ENCODE results near the gene UVSSA.
"Not testable (repeated sequence)": the region's sequence is repeated elsewhere in the genome, so short reads cannot be mapped to it uniquely, and the experiment has no call there.

Gene UVSSA

DNA sequence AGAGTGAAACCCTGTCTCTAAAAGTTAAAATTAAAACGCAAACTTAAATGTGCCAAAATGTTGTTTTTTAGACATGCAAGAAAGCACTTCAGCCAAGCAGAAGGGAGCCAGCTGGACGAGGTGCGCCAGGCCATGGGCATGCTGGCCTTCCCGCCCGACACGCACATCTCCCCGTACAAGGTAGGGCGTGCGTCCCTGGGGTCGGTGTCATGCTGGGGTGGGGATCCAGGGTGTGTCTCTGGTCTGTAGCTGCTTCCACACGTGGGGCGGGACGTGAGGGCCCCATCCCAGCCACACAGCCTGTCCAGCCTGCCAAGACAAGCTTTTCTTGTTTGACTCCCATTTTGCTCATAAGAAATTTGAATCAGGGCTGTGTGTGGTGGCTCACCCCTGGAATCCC lies 14.3 kb upstream of the UVSSA start:
- no peak for DNase-seq

DNA sequence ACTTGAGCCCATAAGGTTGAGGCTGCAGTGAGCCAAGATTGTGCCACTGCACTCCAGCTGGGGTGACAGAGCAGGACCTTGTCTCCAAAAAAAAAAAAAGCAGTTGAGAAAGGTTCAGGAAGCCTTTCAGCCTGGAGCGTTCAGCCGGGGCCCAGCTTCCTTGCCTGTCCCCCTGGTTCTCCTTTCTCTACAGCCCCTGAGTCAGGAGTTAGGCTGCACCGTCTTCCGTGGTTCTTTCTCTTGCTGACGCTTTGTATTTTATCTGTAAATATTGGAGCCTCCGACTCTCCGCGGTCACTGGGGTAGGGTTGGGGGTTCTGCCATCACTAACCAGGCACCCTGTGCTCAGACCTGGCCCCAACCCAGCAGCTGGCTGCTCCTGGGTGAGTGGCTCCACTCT lies 13.8 kb upstream of the UVSSA start:
- DNase-seq: no peak

DNA sequence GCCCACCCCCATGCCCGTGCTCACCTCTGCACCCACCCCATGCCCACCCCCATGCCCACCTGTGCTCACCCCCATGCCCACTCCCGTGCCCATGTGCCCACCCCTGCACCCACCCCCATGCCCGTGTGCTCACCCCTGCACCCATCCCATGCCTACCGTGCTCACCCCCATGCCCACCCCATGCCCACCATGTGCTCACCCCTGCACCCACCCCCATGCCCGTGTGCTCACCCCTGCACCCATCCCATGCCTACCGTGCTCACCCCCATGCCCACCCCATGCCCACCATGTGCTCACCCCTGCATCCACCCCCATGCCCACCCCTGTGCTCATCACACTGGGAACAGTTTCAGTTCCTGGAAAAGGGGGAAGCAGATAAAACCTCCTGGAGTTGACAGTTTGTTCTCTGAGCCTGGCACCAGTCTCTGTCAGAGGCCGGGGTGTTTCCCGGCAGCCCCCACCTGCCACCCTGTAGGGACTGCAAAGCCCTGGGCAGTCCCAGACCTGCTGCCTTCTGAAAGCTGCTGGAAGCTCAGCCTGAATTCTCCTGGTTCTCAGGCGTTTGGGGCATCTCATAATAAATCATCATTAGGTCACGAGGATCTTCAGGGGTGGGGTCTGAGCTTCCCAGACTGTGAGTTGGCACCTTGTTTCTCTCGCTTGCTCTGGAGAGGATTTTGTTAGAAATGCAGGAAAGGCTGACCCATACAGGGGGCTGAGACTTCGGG lies 13.0 kb upstream of the UVSSA start:
- not testable (repeated sequence) for DNase-seq

DNA sequence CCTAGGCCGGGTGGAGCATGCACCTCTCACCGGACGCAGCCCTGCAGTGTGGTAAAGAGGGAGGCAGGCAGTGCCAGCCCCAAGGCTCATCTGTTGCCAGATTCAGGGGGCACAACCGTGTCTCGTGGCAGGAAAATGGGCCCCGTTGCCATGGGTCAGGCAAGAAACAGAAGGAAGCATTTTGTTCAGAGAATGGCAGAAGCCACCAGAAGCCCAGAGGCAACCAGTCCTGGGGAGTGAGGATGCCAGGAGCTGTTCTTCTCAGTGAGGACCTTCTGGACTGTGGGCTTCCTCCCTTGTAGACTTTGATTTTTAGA lies 12.5 kb upstream of the UVSSA start:
- no peak for DNase-seq

DNA sequence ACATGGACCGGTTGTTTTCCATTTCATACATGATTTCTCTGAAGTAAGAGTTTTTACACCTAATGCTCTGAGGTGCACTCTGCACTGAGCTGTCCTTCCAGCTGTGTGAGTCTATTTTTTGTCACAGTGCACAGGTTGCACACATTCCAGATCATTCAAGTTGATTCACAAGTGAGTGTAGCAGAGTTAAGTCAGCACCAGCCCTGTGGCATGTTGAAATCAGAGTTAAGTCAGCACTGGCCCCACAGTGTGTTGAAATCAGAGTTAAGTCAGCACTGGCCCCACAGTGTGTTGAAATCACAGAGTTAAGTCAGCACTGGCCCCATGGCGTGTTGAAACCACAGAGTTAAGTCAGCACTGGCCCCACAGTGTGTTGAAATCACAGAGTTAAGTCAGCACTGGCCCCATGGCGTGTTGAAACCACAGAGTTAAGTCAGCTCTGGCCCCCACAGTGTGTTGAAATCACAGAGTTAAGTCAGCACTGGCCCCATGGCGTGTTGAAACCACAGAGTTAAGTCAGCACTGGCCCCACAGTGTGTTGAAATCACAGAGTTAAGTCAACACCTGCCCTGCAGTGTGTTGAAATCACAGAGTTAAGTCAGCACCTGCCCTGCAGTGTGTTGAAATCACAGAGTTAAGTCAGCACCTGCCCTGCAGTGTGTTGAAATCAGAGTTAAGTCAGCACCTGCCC lies 11.7 kb upstream of the UVSSA start:
- DNase-seq: not testable (repeated sequence)

DNA sequence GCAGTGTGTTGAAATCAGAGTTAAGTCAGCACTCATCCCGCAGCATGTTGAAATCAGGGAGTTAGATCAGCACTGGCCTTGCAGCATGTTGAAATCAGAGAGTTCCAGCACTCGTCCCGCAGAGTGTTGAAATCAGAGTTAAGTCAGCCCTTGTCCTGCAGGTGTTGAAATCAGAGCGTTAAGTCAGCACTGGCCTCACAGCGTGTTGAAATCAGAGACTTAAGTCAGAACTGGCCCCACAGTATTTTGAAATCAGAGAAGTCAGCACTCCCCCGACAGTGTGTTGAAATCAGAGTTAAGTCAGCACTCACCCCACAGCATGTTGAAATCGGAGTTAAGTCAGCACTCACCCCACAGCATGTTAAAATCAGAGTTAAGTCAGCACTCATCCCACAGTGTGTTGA lies 10.9 kb upstream of the UVSSA start:
- no peak for DNase-seq

DNA sequence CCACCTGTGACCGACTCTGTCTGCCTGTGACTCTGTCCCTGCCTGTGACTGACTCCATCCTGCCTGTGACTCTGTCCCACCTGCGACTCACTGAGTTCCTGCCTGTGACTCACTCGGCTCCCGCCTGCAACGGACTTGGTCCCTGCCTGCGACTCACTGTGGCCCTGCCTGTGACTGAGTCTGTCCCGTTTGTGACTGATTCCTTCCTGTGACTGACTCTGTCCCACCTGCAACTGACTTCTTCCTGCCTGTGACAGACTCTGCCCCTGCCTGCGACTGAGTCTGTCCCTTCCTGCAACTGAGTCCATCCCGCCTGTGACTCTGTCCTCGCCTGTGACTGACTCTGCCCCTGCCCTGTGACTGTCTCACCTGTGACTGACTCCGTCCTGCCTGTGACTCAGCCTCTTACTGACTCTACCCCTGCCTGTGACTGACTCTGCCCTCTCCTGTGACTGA lies 9.6 kb upstream of the UVSSA start:
- no peak for DNase-seq

DNA sequence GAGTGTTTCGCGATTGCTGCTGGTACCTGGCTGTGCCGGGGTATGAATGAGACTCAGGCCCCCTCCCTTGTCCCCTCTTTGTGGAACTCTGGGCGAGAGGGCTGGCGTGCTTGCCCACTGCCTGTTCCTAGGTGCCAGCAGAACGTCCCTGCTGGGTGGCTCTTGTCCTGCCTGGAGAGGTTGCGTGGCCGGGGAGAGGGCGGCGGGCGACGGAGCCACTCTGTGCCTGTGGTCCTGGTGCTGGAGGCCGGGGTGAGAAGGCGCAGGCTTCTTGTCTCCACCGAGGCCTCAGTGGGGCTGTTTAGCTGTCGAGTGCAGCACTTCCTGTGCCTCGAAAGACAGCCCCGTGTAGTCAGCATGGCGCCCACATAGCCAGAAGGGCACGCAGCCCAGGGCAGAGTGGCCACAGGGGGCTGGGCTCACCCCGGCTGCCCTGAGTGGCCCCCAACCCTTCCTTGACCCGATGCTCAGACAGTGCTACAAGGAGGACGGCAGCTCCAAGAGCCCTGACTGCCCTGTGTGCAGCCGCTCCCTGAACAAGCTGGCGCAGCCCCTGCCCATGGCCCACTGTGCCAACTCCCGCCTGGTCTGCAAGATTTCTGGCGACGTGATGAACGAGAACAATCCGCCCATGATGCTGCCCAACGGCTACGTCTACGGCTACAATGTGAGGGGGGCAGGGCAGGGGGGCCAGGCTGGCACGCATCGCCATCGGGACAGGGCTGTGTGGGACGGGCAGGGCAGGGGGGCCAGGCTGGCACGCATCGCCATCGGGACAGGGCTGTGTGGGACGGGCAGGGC lies 8.9 kb upstream of the UVSSA start:
- no peak for DNase-seq

DNA sequence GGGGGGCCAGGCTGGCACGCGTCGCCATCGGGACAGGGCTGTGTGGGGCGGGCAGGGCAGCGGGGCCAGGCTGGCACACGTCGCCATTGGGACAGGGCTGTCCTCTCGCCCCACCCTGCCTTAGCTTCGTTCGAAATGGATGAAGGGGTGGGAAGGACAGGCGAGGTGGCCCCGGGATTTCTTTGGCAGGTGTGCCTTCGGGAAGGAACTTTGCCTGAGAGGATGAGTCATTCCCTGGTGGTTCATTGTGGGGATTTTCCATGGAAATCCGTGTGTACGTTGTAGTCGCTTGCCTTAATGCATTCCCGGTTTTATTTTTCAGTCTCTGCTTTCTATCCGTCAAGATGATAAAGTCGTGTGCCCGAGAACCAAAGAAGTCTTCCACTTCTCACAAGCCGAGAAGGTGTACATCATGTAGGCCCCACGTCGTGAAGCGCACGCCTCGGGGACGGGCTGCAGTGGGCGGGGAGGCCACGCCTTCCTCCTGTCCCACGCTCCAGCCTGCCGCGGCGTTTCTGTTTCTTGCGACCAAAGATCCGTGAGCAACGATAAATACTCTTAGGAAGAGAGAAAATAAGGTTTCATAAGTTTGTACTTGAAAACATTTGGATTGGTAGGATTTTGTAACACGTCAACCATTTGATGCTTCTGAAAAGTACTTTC lies 8.1 kb upstream of the UVSSA start:
- no peak for DNase-seq

DNA sequence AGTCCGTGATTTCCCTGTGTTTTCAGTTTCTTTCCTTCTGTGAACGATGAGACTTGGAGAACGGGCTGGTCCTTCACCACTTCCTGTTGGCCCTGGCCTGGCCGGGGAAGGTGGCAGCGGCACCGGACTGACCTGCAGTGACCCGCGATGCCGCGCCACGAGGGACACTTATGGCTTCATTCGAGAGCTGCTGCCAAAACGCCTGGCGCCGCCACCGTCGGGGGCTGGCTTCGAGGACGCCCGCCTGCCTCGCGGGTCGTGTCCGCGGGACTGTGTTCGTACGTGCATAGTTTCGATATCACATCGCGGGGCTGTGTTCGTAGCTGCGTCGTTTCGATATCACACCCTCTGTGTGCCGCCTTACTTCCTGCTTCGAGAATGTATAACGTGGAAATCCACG lies 7.5 kb upstream of the UVSSA start:
- DNase-seq: no peak

DNA sequence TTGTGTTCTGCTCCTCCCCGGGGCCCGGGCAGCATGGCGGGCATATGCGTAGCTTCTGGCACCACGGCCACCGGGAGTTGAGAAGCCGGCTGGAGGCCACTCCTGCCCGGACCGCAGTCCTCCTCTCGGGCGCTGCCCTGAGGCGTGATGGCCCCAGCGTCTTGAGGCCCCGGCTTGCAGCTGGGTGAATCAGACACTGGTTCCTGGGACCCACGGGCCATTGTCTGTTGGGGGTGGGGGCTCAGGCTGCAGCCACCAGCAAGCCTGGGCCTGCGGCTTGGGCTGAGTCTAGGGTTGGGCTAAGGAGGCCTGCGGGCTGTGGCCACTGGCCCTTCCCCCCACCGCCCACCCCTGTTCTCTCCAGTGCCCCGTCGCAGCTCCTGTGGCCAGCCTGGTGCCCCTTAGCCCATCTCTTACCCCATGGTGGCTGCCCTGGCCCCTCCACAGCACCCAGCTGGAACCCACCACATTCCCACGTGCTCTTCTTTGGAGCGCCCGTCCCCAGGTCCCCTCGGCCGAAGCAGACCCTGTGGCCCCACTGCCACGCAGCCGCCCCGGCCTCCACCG lies 6.7 kb upstream of the UVSSA start:
- no peak for DNase-seq

DNA sequence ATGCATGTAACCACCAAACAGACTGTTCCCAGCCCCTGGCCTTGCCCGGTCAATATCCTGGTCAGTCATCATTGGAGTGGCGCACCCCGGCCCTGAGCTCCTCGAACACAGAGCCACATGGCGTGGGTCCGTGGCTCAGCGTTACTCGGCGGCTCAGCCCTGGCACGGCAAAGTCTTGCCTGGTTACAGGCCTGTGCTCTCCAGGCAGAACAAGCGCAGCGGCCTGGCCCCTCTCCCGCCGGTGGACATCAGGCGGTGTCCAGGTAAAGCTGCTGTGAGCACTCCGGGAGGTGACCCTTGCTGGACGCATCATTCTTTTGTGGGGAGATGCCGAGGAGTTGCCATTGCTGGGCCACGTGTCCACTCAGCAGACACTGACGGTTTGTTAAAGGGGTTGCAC lies 6.1 kb upstream of the UVSSA start:
- no peak for DNase-seq

DNA sequence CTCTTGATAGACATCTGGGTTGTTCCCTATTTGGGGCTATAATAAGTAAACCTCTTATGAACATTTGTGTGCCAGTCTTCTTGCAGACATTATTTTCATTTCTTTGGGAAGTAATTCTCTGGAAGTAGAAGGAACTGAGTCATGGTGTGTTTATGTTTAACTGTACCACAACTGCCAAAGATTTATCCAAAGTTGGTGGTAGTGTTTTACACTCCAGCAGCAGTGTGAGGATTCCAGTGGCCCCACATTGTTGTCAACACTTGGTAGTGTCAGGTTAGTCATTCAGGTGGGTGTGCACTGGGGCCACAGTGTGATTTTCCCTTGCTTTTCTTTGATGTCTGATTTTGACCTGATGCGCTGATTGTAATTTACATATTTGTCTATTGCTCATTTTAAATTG lies 5.0 kb upstream of the UVSSA start:
- no peak for DNase-seq

DNA sequence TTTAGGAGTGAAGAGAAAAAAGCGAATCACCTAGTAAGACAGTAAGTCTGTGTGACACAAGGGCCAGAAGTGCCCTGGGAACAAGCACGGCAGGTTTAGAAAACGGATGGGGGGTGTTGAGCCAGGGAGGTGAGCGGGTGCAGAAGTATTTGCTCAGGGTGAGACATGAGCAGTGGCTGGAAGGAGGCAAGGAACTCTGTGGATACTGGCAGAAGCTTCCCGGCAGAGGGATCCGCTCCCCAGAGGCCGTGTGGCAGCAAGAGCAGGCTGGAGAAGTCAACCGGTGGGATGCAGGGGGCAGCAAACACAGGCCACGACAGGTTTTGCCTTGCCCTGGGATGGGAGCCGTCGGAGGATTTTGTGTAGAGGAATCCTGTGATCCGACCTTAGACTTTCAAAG lies 2.3 kb upstream of the UVSSA start:
- no peak for DNase-seq

DNA sequence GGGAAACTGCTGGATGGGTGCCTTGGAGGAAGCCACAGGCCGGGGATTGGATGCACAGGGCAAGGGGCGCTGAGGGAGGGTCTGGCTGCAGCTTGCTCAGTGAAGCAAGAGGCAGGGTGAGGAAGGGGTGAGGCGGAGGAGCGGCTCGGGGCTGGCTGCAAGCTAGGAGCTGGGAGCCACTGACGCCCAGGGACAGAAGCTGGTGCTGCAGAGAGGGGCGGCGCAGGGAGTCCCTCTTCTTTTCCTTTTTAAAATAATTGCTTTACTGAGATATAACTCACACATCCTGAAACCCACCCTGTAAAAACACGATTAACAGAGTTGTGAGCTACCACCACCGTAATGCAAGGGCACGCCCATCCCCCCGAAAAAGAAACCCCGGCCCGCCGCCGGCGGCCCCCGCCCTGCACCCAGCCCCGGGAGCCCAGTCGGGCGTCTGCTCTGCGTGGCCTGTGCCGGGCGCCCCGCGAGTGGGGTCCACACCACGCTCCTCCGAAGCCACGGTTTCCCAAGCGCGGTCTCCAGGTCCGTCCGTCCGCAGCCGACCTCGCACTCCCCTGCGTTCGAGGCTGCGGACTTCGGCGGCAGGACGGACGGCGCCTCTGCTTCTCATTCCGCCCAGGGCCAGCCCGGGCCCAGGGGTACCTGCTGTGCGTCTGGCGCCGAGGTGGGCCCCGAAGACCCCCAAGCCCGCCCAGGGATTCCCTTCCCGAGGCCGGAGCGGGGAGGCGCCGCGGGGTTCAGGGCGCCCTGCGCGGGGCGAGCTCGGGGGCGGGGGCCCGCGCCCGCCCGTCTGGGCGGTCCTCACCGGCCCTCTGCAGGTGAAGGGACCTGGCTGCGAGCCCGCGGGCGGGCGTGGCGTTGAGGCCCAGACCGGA lies 866 bp upstream of the UVSSA start:
- no peak for DNase-seq

DNA sequence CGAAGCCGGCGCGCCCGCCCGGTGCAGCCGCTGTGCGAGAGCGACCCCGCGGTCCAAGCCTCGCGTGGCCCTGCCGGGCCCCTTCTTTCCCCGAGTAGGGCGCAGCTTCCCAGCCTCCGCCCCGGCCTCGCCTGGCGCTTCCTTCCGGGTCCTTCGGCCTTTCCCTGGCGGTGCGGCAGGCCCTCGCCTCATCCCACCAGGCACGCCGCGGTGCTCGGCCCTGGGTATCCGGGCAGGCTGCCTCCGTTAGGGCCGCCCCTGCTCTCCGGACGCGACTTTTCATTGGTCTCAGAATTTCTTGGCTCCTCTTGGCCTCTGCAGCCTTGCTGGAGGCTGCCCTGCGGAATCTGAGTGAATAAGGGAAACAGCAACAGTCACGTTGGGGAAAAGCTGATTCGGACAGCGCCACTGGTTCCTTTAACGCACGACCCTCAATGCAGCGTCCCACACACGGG lies 429 bp downstream of the UVSSA start:
- DNase-seq: peak; percentile 19

DNA sequence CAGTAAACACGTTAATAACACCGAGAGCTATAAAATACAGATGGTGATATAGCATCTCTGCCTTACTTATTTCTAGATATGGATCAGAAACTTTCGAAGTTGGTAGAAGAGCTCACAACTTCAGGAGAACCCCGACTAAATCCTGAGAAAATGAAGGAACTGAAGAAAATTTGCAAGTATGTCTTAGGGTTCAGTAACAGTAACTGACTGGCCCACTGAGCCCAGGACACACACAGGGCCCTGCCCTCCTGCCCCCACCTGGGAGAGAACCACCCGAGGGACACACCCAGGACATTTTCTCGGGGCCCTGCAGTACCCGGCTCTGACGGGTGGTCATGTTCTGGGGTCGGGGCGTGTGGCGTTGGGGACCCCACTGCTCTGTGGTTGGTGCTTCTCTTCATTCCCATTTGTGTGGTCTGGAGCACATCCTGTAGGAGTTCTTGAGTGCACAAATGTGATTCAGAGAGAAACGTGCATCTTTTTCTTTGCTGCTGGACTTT lies 1.1 kb downstream of the UVSSA start:
- no peak for DNase-seq

DNA sequence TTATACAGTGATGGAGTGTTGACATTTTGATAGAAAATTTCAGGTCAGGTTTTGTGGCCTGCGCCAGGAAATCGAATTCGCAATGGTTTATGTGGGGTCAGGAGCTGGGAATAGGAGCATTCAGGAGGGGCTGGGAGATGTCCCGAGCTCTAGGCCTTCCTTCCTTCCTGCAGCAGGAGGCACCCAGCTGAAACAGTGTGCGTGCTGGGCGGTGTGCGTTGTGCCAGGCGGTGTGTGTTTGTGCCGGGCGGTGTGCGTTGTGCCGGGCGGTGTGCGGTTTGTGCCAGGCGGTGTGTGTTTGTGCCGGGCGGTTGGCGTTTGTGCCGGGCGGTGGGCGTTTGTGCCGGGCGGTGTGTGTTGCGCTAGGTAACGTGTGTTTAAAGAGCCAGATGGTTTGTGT lies 1.7 kb downstream of the UVSSA start:
- no peak for DNase-seq

DNA sequence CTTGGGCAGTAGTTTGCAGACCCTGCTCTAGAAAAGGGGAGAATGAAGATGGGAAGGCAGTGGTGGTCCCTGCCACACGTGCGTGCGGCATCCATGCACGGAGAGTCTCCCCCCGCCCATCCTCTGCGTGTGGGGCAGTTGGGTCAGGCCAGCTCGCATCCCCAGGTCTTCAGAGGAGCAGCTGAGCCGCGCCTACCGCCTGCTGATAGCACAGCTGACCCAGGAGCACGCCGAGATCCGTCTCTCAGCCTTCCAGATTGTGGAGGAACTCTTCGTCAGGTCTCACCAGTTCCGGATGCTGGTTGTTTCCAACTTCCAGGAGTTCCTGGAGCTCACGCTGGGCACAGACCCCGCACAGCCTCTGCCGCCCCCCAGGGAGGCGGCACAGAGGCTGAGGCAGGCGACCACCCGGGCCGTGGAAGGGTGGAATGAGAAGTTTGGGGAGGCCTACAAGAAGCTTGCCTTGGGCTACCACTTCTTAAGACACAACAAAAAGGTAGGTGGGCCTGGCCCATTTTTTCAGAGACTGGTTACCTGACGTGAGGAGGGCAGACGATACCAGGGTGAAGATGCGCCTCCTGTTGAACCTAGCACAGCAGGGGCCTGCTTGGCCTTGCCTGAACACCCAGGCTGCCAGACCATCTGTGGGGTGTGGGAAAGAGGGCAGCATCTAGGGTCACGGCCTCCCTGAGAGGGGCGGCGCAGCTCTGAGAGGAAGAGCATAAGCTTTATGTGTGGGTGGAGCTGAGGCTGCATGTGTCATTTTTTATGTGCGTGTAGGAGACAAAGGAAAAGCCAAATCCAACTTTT lies 2.6 kb downstream of the UVSSA start:
- DNase-seq: no peak

DNA sequence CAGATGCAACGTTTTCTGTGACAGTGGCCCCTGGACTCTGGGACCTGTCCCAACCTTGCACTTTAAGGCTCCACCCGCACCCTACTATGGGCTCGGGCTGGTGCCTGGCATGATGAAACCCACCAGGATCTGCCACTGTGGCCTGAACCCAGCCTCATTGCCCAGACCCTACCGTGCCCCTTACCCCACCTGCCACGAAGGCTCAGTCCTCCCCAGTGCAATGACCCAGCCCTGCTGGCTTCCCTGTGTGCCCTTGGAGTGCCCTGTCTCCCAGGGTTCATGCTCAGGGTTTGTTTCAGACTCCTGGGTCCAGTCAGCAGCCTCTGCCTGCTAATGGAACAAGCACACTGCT lies 3.1 kb downstream of the UVSSA start:
- DNase-seq: no peak

Measured in NCI-H510A treated with DMSO at 0.1 percent for 48 hours (cell line).